HG03432 (cell line): ENCODE data around the gene SCD.
A peak's percentile ranks its signal among the peaks of the same experiment; 100 is the strongest.
"Not testable (repeated sequence)": the region's sequence is repeated elsewhere in the genome, so short reads cannot be mapped to it uniquely, and the experiment has no call there.

Experiments used
- ATAC-seq: cut with Tn5 transposase; IDR thresholded peaks from one replicate; pipeline ENCODE4 v1.9.1; 2021; ENCODE audit warnings: mild to moderate bottlenecking, moderate library complexity; ENCODE audit not compliant: unreplicated experiment

SCD gene

DNA sequence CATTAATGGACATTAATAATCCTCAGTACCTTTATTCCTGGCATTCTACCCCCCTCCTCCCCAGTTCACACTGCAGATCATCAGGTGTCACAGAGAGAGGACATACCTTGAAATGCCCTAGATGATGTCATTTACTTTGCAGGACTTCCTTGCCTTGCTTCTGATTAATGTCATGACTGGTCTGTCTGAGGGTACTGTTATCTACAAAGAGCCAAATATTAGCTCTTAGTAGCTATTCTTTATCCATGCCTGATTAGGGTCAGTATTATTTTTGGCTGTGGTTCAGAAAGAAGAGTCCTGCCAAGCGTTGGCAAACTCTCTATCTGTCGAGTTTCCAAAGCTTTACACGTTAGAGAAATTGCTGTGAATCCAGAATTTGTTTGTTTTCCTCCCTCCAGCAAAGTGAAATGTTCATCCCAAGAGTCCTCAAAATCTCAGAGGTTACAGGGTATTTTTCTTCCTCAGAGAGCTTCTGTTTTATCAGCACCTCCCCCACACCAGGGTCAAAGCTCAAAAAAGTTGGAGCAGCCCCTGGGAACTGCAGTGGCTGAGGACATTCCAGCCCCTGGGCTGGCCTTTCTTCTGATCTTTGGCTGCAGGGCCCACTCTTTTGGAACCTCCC lies 12.6 kb downstream of the SCD start:
- ATAC-seq: no peak

DNA sequence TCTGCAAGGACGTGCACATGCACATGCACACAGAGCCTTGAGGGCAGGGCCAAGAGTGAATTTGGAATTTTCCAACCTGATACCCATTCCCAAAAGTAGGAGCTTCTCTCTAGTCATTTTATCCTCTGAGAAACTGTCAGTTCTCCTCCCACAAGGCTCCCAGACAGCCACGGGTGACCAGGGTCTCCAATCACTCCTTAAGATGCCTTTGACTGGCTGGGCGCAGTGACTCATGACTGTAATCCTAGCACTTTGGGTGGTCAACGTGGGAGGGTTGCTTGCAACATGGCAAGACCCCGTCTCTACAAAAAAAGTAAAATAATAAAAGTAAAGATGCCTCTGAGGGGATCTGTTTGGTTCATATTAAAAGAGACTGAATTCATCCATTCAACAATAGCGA lies 13.2 kb downstream of the SCD start:
- no peak for ATAC-seq

DNA sequence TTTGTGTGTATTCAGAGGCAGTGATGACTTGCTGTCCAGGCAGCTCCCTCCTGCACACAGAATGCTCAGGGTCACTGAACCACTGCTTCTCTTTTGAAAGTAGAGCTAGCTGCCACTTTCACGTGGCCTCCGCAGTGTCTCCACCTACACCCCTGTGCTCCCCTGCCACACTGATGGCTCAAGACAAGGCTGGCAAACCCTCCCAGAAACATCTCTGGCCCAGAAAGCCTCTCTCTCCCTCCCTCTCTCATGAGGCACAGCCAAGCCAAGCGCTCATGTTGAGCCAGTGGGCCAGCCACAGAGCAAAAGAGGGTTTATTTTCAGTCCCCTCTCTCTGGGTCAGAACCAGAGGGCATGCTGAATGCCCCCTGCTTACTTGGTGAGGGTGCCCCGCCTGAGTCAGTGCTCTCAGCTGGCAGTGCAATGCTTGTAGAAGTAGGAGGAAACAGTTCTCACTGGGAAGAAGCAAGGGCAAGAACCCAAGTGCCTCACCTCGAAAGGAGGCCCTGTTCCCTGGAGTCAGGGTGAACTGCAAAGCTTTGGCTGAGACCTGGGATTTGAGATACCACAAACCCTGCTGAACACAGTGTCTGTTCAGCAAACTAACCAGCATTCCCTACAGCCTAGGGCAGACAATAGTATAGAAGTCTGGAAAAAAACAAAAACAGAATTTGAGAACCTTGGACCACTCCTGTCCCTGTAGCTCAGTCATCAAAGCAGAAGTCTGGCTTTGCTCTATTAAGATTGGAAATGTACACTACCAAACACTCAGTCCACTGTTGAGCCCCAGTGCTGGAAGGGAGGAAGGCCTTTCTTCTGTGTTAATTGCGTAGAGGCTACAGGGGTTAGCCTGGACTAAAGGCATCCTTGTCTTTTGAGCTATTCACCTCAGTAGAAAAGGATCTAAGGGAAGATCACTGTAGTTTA lies 15.8 kb downstream of the SCD start:
- ATAC-seq: no peak

GRCh38 chr10:100364175-100364574 lies 17.1 kb downstream of the SCD start:
- ATAC-seq: no peak

DNA sequence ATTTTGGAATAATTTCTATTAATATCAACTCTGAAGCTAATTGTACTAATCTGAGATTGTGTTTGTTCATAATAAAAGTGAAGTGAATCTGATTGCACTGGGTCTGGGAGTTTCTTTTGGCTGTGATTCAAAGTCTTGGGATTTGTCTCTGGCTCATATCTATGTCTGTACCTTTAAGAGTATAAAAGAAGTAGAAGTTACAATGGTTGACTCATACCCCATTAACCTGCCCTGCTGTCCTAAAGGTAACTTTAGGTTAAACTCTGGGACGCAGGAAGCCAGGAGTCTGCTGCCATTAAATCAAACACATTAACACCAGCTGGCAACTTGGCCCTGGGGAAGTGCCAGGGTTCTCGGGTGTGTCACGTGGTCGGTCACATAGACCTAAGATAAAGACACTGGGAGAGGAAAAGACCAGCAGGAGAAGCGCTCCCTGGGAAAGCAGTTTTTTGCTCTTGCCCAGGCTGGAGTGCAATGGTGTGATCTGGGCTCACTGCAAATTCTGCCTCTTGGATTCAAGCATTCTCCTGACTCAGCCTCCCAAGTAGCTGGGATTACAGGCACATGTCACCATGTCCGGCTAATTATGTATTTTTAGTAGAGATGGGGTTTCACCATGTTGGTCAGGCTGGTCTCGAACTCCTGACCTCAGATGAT lies 17.8 kb downstream of the SCD start:
- no peak for ATAC-seq

DNA sequence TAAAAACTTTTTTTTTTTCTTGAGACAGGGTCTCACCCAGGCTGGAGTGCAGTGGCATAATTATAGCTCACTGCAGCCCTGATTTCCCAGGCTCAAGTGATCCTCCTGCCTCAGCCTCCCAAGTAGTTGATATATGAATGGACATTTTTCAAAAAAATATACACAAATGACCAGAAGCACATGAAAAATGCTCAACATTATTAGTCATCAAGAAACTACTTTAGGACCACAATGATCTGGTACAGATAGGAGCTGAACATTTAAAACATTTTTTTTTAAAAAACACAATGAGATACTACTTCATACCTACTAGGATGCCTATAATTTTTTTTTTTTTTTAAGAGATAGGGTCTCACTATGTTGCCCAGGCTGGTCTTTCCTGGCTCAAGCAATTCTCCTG lies 21.7 kb downstream of the SCD start:
- no peak for ATAC-seq

DNA sequence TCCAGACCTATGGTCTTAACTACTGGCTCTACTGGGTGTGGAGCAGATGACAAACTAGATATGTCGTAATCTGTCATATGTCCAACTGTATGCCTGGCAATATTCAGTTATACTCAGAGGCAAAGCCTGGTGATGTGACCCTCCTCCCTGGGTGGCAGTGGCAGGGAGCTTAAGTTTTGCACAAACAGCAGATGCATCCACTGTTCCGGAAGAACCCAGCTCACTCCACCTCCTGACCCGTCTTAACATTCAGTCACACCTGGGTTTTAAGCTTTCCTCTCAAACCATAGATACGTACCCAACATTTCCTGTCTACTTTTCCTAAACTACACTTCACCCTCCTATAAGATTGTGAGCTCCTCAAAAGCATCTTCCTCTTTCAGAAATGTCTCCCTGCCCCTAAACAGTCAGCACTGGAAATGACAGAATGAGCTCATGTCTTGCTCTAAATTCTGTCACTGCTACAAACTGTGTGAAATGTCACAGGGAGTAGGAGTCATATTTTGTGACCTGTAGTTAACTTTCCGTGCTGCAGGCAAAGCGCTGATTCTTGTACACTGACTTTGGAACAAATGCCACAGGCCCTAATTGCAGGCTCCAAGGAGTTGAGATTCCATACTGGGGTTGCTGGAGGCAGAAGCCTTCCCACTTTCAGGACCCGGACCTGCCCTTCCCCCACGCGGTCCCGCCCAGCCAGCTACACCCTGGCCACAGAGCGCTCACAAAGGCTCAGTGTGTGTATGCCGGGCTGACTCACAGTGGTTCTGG lies 23.9 kb downstream of the SCD start:
- ATAC-seq: no peak

GRCh38 chr10:100371482-100372027 lies 24.5 kb downstream of the SCD start:
- no peak for ATAC-seq

DNA sequence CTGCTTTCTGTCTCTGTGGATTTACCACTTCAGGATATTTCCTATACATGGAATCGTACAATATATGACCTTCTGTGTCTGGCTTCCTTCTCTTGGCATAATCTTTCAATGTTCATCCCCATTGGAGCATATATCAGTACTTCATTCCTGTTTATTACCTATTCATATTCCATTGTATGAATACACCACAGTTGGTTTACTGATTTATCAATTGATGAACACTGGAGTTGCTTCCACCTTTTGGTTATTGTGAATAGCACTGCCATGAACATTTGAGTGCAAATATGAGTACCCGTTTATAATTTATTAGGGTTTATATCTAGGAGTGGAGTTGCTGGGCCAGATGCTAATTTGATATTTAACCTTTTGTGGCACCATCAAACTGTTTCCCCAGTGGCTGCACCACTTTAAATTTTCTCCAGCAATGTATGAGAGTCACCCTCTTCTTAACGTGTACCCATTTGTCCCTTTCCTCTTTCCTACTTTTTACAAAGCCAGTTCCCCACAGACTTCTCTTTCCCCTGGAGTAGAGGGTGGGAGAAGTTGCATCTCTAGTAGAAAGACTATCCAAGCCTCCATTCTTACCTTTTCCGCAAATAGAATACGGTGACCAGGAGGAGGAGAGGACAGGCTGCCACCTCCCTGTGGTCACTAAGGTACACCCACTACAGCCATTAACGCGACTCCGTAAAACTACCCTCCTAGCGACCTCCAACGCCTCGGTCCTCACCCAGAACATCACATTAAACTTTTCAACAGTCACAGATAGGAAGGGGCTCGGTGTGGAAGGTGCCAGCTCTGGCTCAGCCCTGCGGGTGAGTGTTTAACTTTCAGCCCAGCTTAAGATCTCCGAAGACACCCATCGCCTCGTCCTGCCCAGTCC lies 25.6 kb downstream of the SCD start:
- no peak for ATAC-seq

GRCh38 chr10:100373298-100374199 lies 26.5 kb downstream of the SCD start:
- peak; percentile 93 for ATAC-seq

- ATAC-seq: no peak
Observed at GRCh38 chr10:100374200-100374655, 27.2 kb downstream of the SCD start.

GRCh38 chr10:100374677-100375353 lies 27.8 kb downstream of the SCD start:
- ATAC-seq: not testable (repeated sequence)

DNA sequence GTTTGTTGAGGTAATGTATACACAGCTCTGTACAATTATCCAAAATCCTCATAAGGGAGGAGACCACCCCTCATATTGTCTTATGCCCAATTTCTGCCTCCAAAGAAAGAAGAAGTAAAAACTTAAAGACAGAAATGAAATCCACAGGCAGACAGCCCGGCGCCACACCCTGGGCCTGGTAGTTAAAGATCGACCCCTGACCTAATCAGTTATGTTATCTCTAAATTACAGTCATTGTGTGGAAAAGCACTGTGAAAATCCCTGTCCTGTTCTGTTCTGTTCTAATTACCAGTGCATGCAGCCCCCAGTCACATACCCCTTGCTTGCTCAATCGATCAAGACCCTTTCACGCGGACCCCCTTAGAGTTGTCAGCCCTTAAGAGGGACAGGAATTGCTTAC lies 29.6 kb downstream of the SCD start:
- ATAC-seq: not testable (repeated sequence)

- ATAC-seq: no peak
Observed at GRCh38 chr10:100377830-100378229, 30.8 kb downstream of the SCD start.

DNA sequence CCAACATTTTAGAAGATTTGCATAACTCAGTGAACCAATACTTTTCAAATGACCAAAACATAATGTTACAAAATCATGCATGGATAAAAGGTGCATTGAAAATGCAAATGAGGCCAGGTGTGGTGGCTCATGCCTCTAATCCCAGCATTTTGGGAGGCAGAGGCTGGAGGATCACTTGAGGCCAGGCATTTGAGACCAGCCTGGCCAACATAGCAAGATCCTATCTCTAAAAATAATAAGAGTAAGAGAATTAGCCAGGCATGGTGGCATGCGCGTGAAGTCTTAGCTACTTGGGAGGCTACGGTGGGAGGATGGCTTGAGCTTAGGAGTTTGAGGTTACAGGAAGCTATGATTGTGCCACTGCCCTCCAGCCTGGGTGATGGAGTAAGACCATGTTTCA lies 33.4 kb downstream of the SCD start:
- no peak for ATAC-seq

DNA sequence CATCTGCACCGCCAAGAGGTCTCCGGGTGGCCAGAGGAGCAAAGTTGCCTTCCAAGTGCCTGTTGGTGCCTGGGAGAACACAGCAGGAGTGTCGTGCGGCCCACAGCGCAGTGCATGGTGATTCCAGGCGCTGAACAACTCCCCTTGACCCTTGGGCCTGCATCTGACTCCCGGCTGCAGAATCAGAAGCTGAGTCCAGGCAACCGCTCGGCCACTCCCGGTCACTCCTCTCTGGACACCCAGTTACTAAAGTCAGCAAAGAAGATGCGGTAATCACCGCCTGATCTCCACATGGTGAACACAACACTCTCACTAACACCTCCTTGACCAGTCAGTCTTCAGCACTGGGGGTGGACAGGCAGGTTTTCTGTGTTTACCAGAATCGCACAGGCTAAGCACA lies 35.5 kb downstream of the SCD start:
- no peak for ATAC-seq

DNA sequence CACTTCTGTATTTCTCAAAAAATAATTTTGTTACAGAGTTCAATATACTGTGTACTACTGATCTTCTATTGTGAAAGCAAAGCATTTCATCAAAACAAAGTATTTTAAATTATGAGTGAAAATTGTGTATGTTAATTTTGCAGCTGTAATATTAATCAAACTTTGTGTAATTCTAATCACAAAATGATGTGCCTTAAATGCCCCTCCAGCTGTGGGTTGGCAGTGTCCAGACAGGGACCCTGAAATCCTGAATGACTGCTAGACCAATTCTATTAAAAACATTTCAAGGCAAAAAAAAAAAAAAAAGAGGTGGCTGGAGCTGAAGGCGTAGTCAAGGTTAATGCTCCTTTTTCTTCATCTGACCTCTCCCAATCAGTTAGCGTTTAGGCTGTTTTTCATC lies 36.2 kb downstream of the SCD start:
- no peak for ATAC-seq
